Adipocyte (in vitro differentiated cells): Measurements from ENCODE around the gene CABLES1.

Source experiments
- DNase-seq: peaks from one replicate; pipeline ENCODE4 v3.0.0-alpha.2; 2015; ENCODE audit warnings: low read depth
- H3K27me3 ChIP-seq: replicated peaks from 2 replicates; pipeline ENCODE4 v1.7.0; 2013; ENCODE audit warnings: mild to moderate bottlenecking, low read length, moderate library complexity; ENCODE audit not compliant: control insufficient read depth, insufficient read depth
- H3K36me3 ChIP-seq: 2 replicates; pipeline ENCODE4 v1.7.0; 2013; ENCODE audit warnings: low read length, mild to moderate bottlenecking, moderate library complexity; ENCODE audit not compliant: control insufficient read depth, insufficient read depth, severe bottlenecking
- H3K4me1 ChIP-seq: 2 replicates; pipeline ENCODE4 v1.7.0; 2013; ENCODE audit warnings: mild to moderate bottlenecking, low read length, moderate library complexity; ENCODE audit not compliant: control insufficient read depth, insufficient read depth
- H3K4me3 ChIP-seq: 2 replicates; pipeline ENCODE4 v1.7.0; 2013; ENCODE audit warnings: mild to moderate bottlenecking, low read length, moderate library complexity
- H3K9ac ChIP-seq: 2 replicates; pipeline ENCODE4 v1.7.0; 2013; ENCODE audit warnings: mild to moderate bottlenecking, low read length, moderate library complexity
- H3K9me3 ChIP-seq: 2 replicates; pipeline ENCODE4 v1.7.0; 2013; ENCODE audit warnings: mild to moderate bottlenecking, low read length, moderate library complexity; ENCODE audit not compliant: control insufficient read depth

The CABLES1 gene

DNA sequence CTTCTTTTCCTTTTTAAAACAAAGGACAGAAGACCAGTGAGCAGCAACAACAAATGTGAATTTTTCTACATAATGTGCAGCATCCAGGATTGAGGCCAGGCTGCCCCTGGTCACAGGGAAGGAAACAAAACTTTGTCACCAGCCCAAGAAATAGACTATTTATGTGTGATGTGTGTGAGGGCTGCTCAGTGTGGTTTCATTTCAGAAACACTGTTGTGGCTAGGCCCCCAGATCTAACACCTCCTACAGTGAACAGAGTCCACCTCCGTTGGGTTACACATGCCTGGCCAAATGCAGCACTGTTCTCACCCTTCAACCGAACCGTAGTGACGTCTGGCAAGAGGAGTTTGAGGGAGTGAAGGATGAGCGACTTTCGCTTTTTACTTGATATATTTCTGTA, 171.5 kb downstream of the CABLES1 start:
- peaks cover 30% of the 10 kb centered on the region for H3K4me1 ChIP-seq
- no peak overlapping the region for H3K4me3 ChIP-seq
- no peak for DNase-seq
- no peaks in the 10 kb centered on the region for H3K36me3 ChIP-seq
- H3K9me3 ChIP-seq: no peaks in the 10 kb centered on the region
- H3K9ac ChIP-seq: no peak overlapping the region
- no peaks in the 10 kb centered on the region for H3K27me3 ChIP-seq

DNA sequence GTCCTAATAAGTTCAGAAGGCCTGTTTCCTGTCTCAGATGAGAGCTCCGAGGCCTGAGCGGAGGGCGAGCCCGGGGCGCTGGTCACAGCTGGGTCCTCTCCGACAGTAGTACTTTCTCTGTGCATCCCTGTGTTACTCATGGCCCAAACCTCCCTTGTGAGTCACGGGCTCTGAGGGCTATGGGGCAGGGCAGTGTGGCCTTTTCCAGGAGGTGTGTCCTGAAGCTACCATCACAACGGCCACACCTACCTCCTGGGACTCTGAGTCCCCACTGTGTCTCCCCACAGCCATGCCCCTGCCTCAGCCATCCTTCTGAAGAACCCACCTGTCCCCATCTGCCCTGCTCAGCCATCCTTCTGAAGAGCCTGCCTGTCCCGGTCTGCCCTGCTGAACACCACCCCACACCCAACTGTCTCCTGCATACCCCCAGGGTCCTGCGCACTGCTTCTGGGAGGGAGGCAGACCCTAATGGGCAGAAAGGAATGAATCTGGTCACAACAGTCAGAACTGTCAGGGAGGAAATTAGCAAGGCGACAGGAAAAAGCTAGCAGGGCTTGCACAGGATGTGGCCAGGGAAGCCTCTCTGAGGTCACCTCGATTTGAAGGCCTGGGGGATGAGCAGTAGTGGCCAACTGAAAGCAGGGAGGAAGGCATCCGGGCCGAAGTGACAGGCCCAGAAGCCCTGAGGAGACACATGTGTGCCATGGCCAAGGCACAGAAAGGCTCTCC, 172.4 kb downstream of the CABLES1 start:
- H3K9ac ChIP-seq: no peak overlapping the region
- DNase-seq: peak; percentile 41
- H3K4me1 ChIP-seq: peaks cover 24% of the 10 kb centered on the region

More for the DNA sequence above, 172.4 kb downstream of the CABLES1 start:
- H3K9me3 ChIP-seq: no peaks in the 10 kb centered on the region
- H3K27me3 ChIP-seq: no peaks in the 10 kb centered on the region
- H3K36me3 ChIP-seq: no peaks in the 10 kb centered on the region
- H3K4me3 ChIP-seq: no peak overlapping the region
